WI38 (cell line): Measurements from ENCODE around the gene SYNJ2.

ENCODE experiments used
- H3K4me3 ChIP-seq: 2 replicates; pipeline ENCODE4 v1.5.1; 2011; ENCODE audit warnings: low read depth, mild to moderate bottlenecking, control low read depth, low read length
- TF ChIP-seq, protein P1 (sequence below): IDR thresholded peaks from 2 replicates; pipeline ENCODE4 v1.5.1; 2012; ENCODE audit warnings: low read depth, mild to moderate bottlenecking, control low read depth, low read length

The SYNJ2 gene

DNA sequence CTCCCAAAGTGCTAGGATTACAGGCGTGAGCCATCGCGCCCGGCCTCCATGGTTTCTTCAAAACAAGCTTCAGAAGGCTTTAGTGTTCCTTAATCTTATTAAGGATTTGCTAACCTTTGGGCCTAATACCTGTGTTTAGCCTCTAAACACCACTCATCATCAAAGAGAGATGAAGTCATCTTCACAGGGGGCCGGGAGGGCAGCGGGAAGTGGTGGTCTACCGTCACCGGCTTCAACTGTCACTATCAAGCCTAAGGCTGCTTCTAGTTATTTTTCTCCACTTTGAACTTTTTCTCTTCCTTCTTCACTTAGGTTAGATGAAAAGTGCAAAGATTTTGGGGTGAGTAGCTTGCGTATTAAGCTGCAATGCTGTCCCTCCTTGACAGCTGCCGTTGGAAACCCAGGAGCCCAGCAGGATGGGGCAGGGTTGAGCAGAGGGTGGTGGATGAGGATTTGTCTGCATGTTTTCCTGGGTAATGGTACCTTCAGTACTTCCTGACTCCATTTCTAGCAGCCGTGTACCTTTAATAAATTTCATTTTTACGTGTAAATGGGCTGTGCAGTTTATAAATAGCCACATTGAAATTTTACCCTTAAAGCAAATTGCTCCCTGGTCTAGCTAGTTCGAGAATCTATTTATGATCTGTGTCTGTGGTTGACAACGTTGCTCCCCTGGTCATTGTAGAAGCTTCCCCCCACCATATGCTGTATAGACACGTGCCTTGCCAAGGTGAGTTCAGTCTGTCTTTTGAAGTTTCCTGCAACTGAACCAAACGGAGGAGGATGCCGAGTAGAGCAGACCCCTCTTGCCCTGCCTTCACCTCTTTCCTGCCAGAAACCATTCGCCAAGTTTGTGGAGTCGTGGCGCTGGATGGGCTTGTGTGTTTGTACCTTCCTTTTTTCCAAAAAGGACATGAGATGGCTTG is 64.8 kb downstream of the SYNJ2 start:
- TF ChIP-seq, protein P1, sequence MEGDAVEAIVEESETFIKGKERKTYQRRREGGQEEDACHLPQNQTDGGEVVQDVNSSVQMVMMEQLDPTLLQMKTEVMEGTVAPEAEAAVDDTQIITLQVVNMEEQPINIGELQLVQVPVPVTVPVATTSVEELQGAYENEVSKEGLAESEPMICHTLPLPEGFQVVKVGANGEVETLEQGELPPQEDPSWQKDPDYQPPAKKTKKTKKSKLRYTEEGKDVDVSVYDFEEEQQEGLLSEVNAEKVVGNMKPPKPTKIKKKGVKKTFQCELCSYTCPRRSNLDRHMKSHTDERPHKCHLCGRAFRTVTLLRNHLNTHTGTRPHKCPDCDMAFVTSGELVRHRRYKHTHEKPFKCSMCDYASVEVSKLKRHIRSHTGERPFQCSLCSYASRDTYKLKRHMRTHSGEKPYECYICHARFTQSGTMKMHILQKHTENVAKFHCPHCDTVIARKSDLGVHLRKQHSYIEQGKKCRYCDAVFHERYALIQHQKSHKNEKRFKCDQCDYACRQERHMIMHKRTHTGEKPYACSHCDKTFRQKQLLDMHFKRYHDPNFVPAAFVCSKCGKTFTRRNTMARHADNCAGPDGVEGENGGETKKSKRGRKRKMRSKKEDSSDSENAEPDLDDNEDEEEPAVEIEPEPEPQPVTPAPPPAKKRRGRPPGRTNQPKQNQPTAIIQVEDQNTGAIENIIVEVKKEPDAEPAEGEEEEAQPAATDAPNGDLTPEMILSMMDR, result no peak
- no peak overlapping the region for H3K4me3 ChIP-seq

DNA sequence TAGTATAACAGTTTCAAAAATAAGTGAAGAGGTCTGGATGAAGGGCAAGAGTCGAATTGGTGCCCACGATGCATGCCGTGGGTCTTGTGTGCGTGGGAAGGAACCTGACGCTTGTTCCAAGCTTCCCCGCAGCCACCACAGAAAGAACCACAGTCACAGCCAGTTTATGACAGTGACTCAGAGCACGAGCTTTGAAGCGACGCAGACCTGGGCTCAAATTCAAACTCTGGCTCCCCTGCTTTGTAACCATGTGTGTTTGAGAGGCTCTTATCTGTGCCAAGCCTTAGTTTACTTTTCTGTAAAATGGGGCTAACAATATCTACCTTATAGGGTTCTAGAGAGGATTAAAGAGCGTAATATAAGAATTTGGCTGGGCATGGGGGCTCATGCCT is 65.5 kb downstream of the SYNJ2 start:
- TF ChIP-seq, protein P1, result no peak
- no peak overlapping the region for H3K4me3 ChIP-seq

- TF ChIP-seq, protein P1, result no peak
- H3K4me3 ChIP-seq, result no peak overlapping the region
These were observed 66.1 kb downstream of the SYNJ2 start for GRCh38 chr6:158047563-158048323.

DNA sequence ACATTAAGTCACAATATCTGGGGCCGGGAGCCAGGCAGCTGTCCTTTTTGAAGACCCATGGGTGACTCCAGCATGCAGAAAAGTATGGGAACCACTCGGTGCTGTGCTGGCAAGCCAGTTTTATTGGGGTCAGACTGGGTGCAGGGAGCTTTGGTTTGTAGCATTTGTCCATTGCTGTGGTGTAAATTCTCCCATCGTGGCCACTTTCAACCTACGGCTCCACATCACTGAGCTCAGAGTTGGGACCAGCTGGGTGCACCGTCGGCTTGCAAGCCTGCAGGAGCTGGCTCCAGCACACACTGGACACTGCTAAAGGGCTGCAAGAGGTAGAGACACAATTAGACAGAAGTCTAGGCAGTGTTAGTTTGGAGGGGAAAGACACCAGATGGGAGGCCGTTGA is 66.9 kb downstream of the SYNJ2 start:
- TF ChIP-seq, protein P1, result no peak
- no peak overlapping the region for H3K4me3 ChIP-seq

- TF ChIP-seq, protein P1, result no peak
- no peak overlapping the region for H3K4me3 ChIP-seq
These were observed 67.7 kb downstream of the SYNJ2 start for GRCh38 chr6:158049055-158050028.

DNA sequence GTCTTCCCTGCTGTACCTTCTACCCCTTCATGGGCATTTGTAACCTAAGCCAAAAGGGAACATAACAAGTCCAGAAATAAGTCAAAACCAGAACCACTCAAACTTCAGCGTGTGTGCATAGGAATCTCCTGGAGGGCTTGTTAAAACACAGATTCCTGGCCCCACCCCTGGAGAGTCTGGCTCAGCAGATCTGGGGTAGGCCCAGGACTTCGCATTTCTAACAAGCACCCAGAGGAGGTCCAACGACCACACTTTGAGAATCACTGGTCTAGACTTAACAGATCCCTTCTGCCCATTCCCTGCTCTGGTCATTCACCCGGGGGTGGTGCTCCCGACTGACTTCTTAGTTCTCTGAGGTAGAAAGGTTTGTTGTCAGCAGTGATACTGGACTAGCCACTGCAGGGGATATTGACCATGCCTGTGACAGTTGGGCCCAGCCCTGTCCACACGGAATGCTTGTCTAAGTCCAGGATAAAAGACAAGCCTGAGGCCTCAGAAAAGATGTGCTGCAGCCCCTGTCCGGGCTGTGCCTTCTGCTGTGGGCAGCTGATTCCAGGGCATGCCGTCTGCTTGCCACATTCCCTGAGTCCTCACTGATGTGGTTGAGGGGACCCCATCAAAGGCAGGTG is 68.6 kb downstream of the SYNJ2 start:
- TF ChIP-seq, protein P1, result no peak
- H3K4me3 ChIP-seq, result no peak overlapping the region
